HFFc6 (cell line): ENCODE data around the gene PER3. TPM values are rescaled to one million over a fixed set of nuclear protein-coding genes. Genes with fewer than 3 reads are reported as not detected.

Experiments used
- DNase-seq: peaks from one replicate; pipeline ENCODE4 v3.0.0-alpha.2; 2018
- H3K27ac Mint-ChIP-seq: 2 replicates; pipeline ENCODE4 v1.8.0; 2020; ENCODE audit warnings: mild to moderate bottlenecking, mixed read lengths
- H3K27me3 Mint-ChIP-seq: 2 replicates; pipeline ENCODE4 v1.8.0; 2021; ENCODE audit warnings: mild to moderate bottlenecking, moderate library complexity, mixed read lengths; ENCODE audit not compliant: insufficient read depth
- H3K36me3 Mint-ChIP-seq: 2 replicates; pipeline ENCODE4 v1.8.0; 2021; ENCODE audit warnings: low read depth, mixed read lengths
- H3K4me1 Mint-ChIP-seq: 2 replicates; pipeline ENCODE4 v1.8.0; 2020; ENCODE audit warnings: low read depth, mixed read lengths
- H3K4me3 Mint-ChIP-seq: 2 replicates; pipeline ENCODE4 v1.8.0; 2020; ENCODE audit warnings: mild to moderate bottlenecking, moderate library complexity, mixed read lengths
- H3K9me3 Mint-ChIP-seq: 2 replicates; pipeline ENCODE4 v1.8.0; 2020; ENCODE audit warnings: mild to moderate bottlenecking, mixed read lengths
- total RNA-seq, 6 experiments: library from RNA; stranded (reverse); fragmentation: NEBNext Ultra II Directional; extraction: Animal tissue kit (Norgen Biotek cat#: 25700); gene quantifications; 2 replicates in 1 of 6; 3 replicates in 5 of 6; pipeline ENCODE4 v1.2.3, GENCODE V29; 2021
- TF ChIP-seq, protein P1 (sequence below): fragments of 200-600 bp; sonication (generic); IDR thresholded peaks from 2 replicates; pipeline ENCODE4 v1.5.0; 2021; ENCODE audit warnings: antibody characterized with exemption, mild to moderate bottlenecking

Gene PER3
- total RNA-seq, 6 experiments from 2014 or later: 5.7 to 8.1 (median 7.7) TPM

DNA sequence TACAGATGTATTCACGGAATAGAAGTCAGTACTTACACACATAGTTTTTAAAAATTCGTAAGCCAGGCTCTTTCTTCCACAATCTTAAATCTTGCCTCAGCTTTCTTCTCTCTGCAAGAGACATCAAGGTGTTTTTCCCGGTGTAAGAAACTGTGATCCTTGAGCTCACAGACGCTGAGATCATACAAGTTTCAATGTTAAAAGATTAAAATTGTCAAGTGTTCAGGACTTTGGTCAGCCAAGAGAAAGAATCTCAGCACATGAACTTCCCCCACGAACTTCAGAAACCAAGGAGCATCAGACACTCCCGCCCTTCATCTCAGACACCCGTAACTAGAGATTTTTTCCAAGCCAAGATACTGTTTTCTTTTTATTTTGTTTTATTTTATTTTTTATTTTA, 62.6 kb downstream of the PER3 start:
- TF ChIP-seq, protein P1, sequence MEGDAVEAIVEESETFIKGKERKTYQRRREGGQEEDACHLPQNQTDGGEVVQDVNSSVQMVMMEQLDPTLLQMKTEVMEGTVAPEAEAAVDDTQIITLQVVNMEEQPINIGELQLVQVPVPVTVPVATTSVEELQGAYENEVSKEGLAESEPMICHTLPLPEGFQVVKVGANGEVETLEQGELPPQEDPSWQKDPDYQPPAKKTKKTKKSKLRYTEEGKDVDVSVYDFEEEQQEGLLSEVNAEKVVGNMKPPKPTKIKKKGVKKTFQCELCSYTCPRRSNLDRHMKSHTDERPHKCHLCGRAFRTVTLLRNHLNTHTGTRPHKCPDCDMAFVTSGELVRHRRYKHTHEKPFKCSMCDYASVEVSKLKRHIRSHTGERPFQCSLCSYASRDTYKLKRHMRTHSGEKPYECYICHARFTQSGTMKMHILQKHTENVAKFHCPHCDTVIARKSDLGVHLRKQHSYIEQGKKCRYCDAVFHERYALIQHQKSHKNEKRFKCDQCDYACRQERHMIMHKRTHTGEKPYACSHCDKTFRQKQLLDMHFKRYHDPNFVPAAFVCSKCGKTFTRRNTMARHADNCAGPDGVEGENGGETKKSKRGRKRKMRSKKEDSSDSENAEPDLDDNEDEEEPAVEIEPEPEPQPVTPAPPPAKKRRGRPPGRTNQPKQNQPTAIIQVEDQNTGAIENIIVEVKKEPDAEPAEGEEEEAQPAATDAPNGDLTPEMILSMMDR: no peak
- H3K4me3 Mint-ChIP-seq: no peak overlapping the region
- H3K4me1 Mint-ChIP-seq: peaks cover 31% of the 10 kb centered on the region
- peaks cover 3% of the 10 kb centered on the region; the same call in 1 of the 2 replicates for H3K27me3 Mint-ChIP-seq
- no peaks in the 10 kb centered on the region for H3K36me3 Mint-ChIP-seq
- no peak for DNase-seq
- H3K9me3 Mint-ChIP-seq: no peaks in the 10 kb centered on the region
- no peak overlapping the region for H3K27ac Mint-ChIP-seq

DNA sequence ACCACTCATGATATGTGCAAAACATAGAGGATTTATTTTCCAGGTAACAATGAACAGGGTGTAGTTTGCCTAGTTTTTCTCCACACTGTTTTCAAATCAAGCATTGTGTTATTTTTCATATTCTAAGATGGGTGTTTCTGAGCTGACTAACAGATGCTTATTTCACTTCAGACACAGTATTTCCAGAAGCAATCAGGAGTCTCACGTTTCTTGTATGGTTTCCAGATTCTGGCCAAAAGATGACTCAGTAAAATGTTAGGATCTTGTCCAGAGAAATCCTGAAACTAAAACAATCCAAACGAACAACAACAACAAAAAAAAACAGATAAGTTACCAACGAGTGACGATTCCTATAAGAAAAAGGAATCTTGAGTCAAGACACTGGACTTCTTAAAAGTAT, 63.5 kb downstream of the PER3 start:
- DNase-seq: peak; percentile 88
- H3K4me3 Mint-ChIP-seq: no peak overlapping the region
- TF ChIP-seq, protein P1: no peak
- H3K27me3 Mint-ChIP-seq: peaks cover 3% of the 10 kb centered on the region; the same call in 1 of the 2 replicates
- H3K27ac Mint-ChIP-seq: peak overlapping the region; percentile 22; the same call in 1 of the 2 replicates
- H3K4me1 Mint-ChIP-seq: peaks cover 31% of the 10 kb centered on the region
- no peaks in the 10 kb centered on the region for H3K9me3 Mint-ChIP-seq
- no peaks in the 10 kb centered on the region for H3K36me3 Mint-ChIP-seq

DNA sequence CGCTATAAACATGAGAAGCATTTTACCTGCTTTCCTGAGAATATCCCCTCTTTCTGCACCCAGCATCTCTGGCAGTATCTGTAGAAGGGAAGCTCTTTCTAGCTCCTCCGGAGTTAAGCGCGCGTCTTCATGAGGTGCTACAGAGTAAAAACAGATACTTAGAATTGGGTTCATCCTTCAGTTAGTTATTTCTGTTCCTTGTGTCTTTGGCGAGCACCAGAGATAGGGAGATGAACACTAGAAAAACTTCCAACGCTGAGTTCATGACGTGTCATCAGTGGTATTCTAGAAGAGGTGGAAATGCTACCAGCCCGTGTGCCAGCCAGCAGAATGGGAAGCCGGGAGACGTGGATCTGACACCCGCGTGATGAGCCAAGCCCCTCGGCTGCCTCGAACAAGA, 66.7 kb downstream of the PER3 start:
- Mint-ChIP-seq H3K27me3 (peaks cover 3% of the 10 kb centered on the region), H3K4me1 (peaks cover 23% of the 10 kb centered on the region), H3K4me3 (no peak overlapping the region), H3K9me3 (no peaks in the 10 kb centered on the region), H3K27ac (no peak overlapping the region), H3K36me3 (no peaks in the 10 kb centered on the region)
- no peak for DNase-seq
- TF ChIP-seq, protein P1: no peak

DNA sequence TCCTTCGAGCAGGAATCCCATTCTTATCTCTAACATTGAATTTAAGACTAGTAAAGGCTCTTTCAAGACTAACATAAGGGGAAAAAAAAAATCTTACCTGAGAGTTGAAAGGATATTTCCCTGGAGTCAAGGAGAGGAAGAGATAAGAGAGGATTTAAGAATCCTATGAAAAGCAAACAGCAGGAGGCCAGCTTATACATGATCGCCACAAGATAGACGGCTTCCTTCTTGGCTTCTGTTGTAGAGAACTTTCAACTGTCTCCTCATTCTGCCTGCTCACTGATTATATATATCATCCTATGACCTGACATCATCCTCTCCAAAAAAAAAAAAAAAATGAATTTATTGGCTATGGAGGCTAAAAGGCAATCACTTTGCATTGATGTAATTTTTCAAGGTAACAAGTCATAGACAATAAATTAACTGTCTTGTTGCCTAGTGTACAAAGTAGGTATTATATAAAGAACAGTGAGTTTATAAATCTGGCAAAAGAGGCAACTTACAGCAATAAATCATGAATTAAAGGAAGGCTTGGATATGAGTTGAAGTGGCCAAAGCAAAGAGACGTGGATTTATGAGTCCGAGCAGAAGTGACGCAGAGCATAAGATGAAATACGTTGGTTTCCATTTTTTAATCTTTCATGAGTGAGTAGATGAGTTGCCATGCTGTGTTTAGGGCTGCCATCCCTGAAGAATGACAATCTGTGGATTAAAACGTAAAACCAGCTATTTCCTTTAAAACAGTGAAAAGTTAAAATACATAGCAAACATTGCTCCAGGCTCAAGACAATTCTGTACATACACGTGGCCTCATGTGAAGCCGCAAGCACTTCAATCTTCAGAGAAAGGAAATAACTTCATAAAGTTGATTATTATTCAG, 69.0 kb downstream of the PER3 start, which contains the start of gene UTS2:
TSS of gene UTS2 (minus strand) at position 262 of the 880 bp plus-strand sequence. CDS start at position 200, 62 bp downstream.
- Mint-ChIP-seq H3K27ac (no peak within 1 kb of the TSS), H3K4me3 (no peak within 1 kb of the TSS), H3K9me3 (no peaks in the 10 kb centered on the region), H3K4me1 (peaks cover under 1% of the 10 kb centered on the region), H3K27me3 (peaks cover 8% of the 10 kb centered on the region), H3K36me3 (no peaks in the 10 kb centered on the region)
- no peak for DNase-seq
- TF ChIP-seq, protein P1: no peak

DNA sequence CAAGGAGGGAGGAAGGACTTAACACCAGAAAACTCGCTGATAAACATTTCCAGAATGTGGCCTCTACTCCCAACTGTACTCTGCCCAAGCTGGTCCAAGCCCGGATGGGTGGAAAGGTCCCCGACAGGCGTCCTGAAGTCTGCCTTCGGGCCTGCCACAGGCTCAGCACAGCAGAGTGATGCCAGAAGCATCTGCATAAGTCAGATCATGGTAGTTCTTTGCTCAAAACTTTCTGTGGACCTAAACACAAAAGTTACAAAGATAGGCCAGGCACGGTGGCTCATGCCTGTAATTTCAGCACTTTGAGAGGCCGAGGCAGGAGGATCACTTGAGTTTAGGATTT, 69.6 kb downstream of the PER3 start:
- H3K27ac Mint-ChIP-seq: no peak overlapping the region
- DNase-seq: no peak
- TF ChIP-seq, protein P1: no peak
- no peaks in the 10 kb centered on the region for H3K9me3 Mint-ChIP-seq
- H3K4me1 Mint-ChIP-seq: no peaks in the 10 kb centered on the region; the same call in 1 of the 2 replicates
- H3K4me3 Mint-ChIP-seq: no peak overlapping the region
- H3K27me3 Mint-ChIP-seq: peaks cover 8% of the 10 kb centered on the region
- H3K36me3 Mint-ChIP-seq: no peaks in the 10 kb centered on the region
